Activated CD8-positive, alpha-beta memory T cell treated with anti-CD3 and anti-CD28 coated beads for 48 hours (primary cell): ENCODE results near the gene HGD.
"Not testable (repeated sequence)": the region's sequence is repeated elsewhere in the genome, so short reads cannot be mapped to it uniquely, and the experiment has no call there.

Source experiments
- DNase-seq, 3 experiments: peaks; one replicate each; pipeline ENCODE4 v3.0.0-alpha.2; 2020; ENCODE audit warnings: low read depth in 2 of 3, low spot score in 2 of 3

HGD gene

GRCh38 chr3:120680193-120680894 is 1.7 kb downstream of the HGD start:
- no peak for DNase-seq

DNA sequence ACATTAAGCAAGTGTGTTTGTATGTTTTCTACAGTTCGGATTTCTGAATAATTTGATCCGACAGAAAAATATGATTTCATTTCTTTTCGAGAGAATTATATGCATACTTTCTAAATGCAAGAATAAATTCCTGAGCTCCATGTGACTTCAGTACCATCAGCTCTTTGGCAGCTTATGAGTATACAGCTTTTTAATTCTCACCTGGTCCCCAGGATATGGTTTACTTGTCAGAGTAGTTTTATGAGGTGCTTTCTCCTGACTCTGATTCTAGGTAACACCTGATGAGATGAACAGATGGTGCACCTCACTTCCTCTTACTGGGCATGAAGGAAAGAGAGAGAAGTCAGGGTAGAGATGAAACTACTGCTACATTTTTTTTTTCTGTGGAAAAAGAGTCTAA is 3.1 kb downstream of the HGD start:
- DNase-seq: no peak

DNA sequence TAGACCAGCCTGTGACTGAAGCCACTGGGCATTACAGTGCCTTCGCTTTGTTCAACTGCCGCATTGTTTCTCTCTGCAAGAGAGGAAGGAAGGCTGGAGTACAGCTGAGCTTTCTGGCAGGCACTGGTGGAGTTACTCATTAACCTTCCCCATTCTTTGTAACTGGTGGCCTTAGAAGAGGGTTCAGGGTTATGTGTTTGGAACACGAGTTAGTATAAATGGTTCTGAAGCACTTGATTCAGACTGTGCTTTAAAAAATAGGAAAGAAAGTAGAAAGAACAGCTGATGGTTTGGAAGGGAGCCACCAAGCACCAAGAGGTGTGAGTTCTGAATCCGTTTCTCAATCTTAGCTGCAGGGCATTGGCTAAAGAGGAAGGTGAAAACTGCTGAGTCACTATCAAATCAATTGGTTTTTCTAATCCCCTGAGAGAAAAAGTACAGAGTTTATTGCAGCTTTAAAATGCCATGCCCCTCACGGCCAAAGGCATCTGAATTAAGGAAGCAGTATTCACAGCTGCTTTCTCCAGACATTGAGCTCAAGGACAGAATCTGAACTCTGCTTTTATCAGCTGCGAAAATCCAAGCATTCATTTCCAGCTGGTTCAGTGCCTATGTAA is 3.6 kb downstream of the HGD start:
- DNase-seq: no peak

- not testable (repeated sequence) for DNase-seq
Observed at GRCh38 chr3:120677193-120677592, 4.8 kb downstream of the HGD start.

- no peak for DNase-seq
Observed at GRCh38 chr3:120673116-120673515, 8.9 kb downstream of the HGD start.

DNA sequence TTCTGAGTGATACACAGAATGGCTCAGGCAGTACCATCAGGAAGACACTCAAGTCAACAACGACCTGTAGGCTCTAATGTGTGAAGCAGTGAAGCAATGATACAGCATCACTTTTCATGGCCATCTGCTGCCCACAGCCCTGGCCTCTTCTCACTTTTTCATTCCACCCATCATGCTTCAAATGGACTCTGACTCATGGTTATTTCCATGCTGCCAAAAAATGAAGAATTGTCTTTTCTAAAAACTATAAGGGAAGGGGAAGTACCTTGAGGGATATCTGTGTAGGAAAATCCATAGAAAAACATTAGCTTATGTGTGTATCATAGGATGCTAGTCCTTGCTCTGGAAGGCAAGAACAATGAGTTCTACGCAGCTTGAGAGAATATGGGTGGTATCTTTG is 11.5 kb downstream of the HGD start:
- DNase-seq: no peak

DNA sequence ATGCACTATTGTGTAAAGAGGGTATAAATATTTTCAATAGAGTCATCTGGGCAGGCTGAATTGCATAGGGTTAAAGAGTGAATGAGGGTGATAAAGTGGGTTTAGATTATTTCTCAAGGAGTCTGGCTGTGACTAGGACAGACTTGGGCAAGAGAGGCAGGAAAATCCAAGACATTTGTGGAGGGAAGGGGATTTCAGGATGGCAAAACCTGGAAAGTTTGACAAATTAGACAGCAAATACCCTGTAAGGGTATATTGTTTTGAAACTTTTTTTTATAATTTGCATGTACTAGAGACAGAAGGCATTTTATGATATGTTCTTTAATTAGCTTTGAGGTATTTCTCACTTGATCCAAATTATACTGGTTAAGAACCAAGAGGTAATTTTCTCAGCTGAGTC is 17.1 kb downstream of the HGD start:
- DNase-seq: no peak

DNA sequence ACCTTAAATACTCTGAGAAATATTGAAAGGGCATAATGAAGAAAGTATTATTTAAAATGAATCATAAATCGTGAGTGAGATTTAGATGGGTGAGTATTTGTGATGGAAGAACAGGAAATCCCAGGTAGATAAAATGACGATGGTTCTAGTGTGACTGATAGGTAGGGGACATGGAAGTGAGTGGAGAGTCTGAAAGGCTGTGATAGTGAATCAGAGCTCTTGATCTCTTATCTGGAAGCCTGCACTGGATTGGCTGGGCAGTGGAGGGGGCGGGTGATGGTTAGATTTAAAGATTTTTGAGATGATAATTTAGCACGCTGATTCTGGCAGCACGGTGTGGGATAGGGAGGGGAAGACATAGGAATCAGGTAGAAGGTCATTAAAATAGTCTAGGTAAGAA is 20.1 kb downstream of the HGD start:
- no peak for DNase-seq

DNA sequence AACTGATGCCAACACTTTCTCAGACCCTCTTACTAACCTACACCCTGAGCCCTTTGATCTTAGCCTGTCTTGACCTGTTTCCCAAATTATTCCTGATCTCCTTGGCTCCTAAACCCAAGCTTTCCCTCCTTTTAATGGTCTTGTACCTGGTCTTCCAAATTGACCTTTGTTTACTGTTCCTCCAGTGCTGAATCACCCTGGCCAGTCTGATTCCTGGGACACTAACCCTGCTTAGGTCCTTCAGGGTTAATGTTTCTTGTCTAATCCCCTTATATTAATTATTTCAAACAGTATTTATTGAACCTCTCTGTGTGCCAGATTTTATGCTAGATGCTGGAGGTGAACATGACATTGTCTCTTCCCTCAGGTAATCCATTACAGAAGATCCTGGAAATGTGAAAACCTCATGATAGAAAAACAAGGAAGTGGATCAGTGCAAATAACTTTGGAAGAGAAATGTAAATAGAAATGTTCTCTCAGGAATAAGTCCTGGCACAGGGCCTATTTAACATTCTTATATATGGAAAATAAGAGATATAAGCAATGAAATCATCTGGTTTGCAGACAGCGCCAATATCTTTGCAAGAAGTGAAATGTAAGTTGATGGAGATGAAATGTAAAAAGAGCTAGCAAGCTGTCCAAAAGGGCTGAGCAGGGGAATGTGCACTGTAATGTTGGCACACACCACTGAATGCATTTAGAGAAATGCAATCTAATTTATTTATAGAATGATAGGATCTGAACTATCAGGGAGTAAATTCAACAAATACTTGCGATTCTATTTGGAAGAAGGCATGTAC is 20.7 kb downstream of the HGD start:
- DNase-seq: no peak

DNA sequence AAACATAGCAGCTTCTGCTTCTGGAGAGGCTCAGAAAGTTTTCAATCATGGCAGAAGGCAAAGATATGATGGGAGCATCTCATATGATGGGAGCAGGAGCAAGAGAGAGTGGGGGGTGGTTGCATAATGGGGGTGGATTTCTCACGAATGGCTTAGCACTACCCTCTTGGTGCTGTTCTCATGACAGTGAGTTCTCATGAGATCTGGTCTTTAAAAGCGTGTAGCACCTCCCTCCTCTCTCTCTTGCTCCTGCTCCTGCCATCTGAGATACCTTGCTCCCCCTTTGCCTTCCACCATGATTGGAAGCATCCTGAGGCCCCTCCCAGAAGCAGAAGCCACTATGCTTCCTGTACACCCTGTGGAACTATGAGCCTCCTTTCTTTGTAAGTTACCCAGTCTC is 22.2 kb downstream of the HGD start:
- no peak for DNase-seq

DNA sequence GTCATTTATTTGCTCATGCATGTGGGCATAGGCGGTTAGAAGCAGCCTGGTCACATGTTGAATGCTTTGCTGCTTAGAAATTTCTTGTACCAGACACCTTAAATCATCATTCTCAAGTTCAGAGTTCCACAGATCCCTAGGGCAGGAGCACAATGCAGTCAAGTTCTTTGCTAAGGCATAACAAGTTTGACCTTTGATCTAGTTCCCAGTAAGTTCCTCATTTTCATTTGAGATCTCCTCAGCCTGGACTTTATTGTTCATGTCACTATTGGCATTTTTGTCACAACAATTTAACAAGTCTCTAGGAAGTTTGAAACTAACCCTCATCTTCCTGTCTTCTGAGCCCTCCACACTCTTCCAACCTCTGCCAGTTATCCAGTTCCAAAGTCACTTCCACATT is 22.8 kb downstream of the HGD start:
- DNase-seq: no peak

GRCh38 chr3:120652896-120653545 is 29.0 kb downstream of the HGD start:
- DNase-seq: no peak

GRCh38 chr3:120652281-120652680 is 29.8 kb downstream of the HGD start:
- DNase-seq: no peak

DNA sequence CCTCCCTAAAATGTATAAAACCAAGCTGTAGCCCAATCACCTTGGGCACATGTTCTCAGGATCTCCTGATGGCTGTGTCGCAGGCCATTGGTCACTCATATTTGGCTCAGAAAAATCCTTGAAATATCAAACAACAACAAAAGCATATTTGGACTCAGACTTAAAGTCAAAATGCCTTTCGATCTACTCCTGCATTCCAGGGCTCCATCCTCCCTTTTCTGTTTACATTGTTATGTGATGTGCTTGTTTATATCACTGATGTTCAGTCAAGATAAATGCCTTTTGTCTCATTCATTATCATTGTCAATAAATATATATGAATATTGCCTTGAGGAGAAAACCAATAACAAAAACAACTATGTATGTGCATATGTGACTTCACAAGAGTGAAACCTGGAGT is 31.7 kb downstream of the HGD start:
- no peak for DNase-seq

DNA sequence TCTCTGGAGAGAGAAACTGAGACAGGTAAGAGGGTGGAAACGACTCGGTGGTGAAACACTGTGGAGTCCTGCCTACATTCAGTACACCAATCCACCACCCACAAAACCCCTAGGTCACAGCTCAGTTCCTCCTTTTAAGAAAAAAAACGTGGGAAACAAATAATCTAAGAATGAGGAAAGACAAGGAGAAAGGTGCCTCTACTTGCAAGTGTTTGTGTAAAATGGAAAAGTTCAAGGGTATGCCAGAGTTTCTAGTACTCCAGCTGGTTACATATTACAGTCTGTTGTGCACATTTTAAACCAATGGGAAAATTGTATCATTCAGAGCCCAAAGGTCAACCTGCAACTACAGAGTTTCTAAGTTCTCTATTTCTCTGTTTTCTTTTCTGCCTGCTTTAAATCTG is 32.2 kb downstream of the HGD start:
- no peak for DNase-seq

DNA sequence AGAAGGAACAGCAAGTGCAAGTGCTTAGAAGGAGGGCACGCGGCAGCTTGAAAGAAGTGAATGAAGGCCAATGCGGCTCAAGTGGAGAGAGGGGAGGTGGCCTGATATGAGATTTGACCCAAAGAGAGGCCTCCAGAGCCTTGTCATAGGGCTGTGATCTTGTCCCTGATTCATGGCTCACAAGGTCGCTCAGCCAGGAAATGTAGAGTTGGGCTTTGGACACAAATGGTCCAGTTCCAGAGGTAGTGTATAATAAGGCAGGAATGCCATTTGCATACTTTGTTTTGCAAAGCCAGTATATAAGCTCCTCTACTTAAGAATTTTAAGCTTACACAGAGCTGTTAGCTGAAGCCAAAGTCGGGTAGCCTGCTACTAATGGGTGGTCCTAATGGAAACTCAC is 33.7 kb downstream of the HGD start:
- no peak for DNase-seq

- no peak for DNase-seq
Observed at GRCh38 chr3:120646771-120647432, 35.1 kb downstream of the HGD start.

DNA sequence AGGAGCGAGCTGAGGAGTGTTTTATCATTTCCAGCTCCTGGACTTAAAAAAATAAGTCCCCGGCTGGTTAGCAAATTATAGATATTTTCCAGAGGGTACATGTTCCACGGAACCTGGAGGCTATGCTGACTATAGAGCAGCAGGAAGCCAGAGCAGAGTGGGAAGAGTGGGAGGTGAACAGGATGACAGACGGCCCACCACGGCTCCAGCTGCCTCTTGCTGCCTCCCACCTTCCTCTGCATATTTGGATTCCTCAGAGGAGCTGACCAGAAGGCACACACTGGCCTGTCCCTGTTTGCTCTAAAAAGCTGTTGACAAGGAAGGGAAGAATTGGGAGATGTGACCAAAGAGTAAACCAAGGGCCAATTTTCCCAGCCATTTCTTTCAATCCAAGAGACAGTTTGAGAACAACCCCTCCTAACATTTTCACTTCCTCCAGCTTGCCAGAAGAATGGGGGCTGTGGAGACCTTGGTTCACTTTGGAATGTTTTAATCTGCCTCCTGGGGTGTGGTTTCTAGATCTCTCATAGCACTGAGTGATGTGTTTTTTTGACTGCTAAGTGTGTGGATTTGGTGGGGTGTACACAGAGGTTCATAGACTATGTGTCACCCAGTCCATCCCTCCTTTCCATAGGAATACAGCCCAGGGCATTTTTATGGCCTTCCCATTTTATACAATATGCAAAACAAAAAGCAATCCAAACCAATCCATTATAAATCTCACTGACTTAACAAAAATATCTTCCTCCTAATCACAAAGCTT is 36.8 kb downstream of the HGD start:
- DNase-seq: no peak

- DNase-seq: peak in 1 of 3 experiments; percentile 2
Observed at GRCh38 chr3:120642368-120642948, 39.6 kb downstream of the HGD start.

DNA sequence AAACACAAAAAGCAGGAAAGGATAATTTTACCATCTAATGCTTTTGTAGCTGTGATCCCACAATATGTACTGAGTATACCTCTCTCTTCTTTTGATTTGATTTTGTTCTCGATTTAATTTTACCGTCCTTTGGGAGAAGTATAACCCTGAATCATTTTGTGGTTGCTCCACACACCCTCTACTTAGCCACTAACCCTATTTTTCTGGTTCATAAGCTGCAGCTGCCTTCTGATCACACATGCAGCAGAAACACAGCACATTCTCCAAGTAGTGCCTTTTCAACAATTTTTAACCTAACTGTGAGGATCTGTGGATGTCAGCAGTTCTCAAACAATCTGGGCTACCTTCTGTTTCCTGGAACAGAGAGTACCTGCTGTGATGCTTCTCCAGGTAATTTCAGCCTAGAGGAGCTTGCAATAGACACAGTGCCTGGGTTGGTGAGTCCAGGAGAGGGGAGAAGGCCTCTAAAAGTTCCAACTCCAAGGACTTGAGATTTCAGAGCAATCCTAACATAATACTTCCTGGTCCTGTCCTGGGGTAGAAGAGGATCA is 40.3 kb downstream of the HGD start:
- no peak for DNase-seq
